ENCODE measurements around the gene ANKRD53. TPM values are rescaled to one million over a fixed set of nuclear protein-coding genes. Genes with fewer than 3 reads are reported as not detected.

The ANKRD53 gene
- not detected for total RNA-seq

DNA sequence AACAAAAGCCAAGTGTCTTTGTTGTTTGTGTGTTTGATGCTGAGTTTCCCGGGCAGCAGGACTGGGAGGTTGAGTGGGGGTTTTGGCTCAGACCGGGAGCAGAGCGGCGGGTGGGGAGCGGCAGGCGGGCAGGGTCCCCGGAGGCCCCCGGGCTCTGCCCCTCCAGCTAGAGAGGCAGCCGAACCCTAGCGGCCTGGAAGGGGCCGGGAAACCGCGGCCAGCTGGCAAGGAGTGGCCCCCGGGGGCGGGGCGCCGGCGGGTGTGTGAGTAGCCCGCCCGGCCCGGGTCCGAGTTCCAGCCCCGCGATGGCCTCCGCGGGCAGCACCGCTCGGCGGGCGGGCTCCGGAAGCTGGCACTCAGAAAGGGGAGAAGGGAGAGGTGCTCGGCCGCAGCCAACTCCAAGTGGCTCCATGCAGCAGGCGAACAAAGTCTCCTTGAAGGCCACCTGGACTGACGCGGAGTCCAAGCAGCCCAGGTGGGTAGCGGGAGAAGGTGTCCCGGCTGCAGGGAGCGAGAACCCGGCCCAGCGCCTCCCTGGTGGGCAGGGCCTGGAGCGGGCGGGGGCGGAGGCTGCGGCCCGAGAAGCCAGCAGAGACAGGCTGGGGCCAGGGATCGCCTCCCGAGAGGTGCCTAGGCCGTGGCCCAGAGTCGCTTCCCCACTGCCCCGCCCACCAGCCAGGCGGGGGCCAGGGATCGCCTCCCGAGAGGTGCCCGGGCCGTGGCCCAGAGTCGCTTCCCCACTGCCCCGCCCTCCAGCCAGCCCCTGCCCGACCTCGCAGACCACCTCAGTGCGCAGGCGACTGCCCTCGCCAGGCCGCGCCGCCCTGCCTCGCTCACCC, at the start of gene ANKRD53:
TSS of gene ANKRD53 (plus strand) at position 290 of the 839 bp plus-strand sequence. CDS start at position 306, 16 bp downstream.
- CTCF ChIA-PET: interaction anchor here (0.7 to 1.1 kb wide), 5 partner anchors 12 to 31 kb away, joined by 3 to 5 read pairs (median 4); no protein-coding TSS in a partner anchor
- POLR2A ChIA-PET: no interaction called here

- ChIA-PET POLR2A (no interaction called here), CTCF (interaction anchor here (1.5 kb wide), 1 partner anchor 59 kb away, joined by 4 read pairs; no protein-coding TSS in a partner anchor)
Observed at GRCh38 chr2:70930371-70931329, 47.8 kb upstream of the ANKRD53 start.

- ChIA-PET POLR2A (no interaction called here), CTCF (interaction anchor here (0.6 to 1.5 kb wide), 2 partner anchors 34 to 60 kb away, joined by 3 to 4 read pairs; no protein-coding TSS in a partner anchor)
Observed at GRCh38 chr2:70931376-70932000, 46.9 kb upstream of the ANKRD53 start.

GRCh38 chr2:70932631-70933230, 45.7 kb upstream of the ANKRD53 start:
- CTCF ChIA-PET: no interaction called here
- POLR2A ChIA-PET: no interaction called here

DNA sequence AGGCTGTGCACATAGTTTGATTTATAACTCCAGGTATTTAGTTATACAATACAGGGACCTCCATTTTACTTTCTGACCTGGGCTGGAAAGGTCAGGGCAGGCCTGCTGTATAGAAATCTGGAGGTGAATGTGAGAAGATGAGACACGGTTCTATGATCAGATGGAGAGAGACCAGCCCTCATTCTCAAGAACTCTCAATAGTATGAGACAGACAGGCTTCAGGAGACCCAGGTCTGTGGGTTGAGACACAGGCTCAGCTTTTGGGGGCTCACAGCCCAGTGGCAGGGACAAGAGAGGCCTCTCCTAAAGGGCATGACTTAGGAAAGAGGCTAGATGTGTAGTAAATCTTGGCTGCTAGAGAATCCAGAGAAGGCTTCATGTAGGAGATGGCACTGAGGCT, 43.4 kb upstream of the ANKRD53 start:
- POLR2A ChIA-PET: no interaction called here
- CTCF ChIA-PET: interaction anchor here (1.5 kb wide), 1 partner anchor 15 kb away, joined by 3 read pairs; no protein-coding TSS in a partner anchor

- POLR2A ChIA-PET: no interaction called here
Observed at GRCh38 chr2:70935468-70936164, 42.8 kb upstream of the ANKRD53 start, which contains the start of gene ATP6V1B1. Gene ATP6V1B1, plus strand, starts transcription at chr2:70935900. Its CDS starts 55 bp downstream, at chr2:70935955.

DNA sequence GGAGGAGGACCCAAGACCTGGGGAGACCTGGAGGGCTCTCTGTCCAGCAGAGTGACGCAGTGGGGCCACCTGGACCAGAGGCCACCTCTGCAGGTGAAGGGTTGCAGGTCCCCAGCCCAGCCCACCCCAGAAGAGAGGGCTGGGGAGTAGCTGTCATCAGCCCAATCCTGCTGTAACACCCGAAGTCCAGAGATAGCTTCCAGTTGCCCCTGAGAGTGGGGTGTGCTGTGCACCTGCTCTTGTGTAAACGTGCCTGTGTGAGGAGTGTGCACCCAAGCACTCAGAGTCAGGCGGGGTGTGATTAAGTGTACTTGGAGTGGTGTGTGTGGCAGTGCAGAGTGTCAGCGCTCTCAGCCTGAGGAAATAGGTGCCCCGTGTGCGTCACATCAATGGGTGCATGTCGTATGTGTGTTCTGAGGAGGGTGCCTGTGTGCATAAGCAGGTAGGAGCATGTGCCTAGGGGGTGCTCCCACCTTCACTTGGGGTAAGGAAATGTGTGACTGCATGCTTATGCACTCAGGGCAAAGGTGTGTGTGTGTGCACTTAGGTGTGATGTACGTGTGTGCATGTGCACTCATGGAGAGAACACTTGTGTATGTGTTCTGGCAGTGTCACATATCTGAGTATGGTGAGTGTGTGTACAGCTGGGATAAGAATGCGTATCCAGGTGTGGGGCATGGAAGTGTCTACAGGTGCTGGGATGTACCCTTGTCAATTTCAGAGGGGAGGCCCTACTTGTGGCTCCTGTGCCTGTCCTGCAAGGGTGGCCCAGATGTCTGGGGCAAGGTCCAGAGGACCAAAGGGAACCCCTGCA, 42.1 kb upstream of the ANKRD53 start:
- CTCF ChIA-PET: interaction anchor here (0.7 to 1.5 kb wide), 2 partner anchors 10 to 16 kb away, joined by 3 read pairs; no protein-coding TSS in a partner anchor
- POLR2A ChIA-PET: no interaction called here

More at GRCh38 chr2:70935468-70936164, 42.8 kb upstream of the ANKRD53 start, which contains the start of gene ATP6V1B1:
- CTCF ChIA-PET: interaction anchor here (0.7 to 1.5 kb wide), 2 partner anchors 11 to 16 kb away, joined by 3 read pairs; no protein-coding TSS in a partner anchor

DNA sequence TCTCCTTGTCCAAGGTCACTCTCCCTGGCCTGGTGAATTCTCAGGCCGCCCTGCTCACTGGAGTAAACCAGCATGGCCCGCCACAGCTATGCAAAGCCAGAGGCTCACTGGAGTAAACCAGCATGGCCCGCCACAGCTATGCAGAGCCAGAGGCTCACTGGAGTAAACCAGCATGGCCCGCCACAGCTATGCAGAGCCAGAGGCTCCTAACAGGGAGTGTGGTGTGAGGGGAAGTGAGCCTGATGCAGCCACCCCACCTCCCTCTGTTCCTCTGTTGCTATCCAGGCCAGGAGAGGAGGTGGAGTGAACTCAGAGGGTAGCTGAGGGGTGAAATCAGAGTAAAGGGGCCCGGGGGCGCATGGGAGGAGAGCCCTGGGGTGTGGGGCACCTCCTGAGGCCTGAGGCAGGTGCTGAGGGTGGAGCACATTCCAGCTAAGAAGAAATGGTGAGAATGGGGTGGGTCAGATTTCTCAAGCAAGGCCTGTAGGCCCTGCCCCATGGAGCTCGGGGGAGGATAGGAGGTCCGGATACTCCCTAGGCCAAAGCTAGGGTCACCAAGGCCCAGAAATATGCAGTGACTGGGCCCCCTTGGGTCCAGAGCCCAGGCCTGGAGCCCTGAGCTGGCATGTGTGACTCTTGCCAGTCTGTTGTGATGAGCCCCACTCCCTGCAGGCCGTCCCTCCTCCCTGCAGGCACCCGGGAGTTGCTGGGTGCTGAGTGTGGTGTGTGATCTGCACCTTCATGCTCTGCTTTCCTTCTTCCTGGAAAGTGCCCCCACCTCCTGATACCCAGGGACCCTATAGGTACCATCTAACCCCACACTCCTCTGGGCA, 41.2 kb upstream of the ANKRD53 start:
- ChIA-PET CTCF (interaction anchor here (0.7 kb wide), 1 partner anchor 17 kb away, joined by 4 read pairs; no protein-coding TSS in a partner anchor), POLR2A (no interaction called here)

- POLR2A ChIA-PET: no interaction called here
- CTCF ChIA-PET: interaction anchor here (0.7 to 1.5 kb wide), 3 partner anchors 10 to 80 kb away, joined by 3 to 4 read pairs (median 4); no protein-coding TSS in a partner anchor
Observed at GRCh38 chr2:70937866-70938585, 40.4 kb upstream of the ANKRD53 start.

- ChIA-PET CTCF (interaction anchor here (0.9 to 1.5 kb wide), 3 partner anchors 10 to 81 kb away, joined by 3 to 4 read pairs (median 3); no protein-coding TSS in a partner anchor), POLR2A (interaction anchor here (0.6 kb wide), 1 partner anchor 25 kb away, joined by 6 read pairs; no protein-coding TSS in a partner anchor)
Observed at GRCh38 chr2:70938586-70938950, 39.9 kb upstream of the ANKRD53 start.

DNA sequence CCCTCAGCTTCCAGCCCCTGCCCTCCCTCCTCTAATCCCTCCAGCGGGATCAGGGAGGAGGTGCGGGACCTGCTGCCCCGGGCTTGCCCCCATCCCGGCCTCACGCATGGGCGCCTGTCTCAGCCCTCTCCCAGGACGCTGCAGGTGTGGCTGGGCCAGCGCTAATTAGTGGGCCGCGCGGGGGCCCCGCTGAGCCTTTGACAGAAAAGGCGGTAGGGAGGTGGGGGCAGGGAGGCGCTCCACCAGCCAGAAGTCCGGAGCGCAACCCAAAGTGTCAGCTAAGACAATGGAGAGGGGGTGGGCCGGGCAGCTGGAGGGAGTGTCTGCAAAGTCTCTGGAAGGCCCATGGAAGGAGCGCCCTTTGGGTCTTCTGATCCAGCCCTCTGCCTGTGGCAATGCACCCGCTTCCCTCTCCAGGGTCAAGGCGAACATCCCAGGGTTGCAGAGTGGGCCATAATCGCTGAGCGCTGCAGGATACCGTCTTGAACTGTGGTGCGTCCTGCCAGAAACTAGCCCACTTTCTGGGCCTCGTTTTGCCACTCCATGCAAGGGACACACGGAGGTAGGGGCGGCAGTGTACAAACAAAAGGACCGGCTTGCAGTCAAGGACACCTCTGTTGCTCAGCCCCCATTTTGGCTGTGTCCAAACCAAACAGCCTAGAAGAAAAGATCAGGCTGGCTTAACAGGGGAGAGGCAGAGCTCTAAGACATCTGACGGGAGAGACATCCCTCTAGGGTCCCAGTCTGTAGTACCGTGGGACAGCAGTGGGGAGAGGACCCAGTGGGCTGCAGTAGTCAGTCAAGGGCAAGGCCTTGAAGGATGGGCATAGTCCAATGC, 39.2 kb upstream of the ANKRD53 start:
- ChIA-PET CTCF (interaction anchor here (0.9 to 1.5 kb wide), 3 partner anchors 9 to 81 kb away, joined by 3 to 4 read pairs (median 3); no protein-coding TSS in a partner anchor), POLR2A (interaction anchor here (0.6 kb wide), 1 partner anchor 24 kb away, joined by 6 read pairs; no protein-coding TSS in a partner anchor)

GRCh38 chr2:70939839-70940580, 38.4 kb upstream of the ANKRD53 start:
- ChIA-PET CTCF (no interaction called here), POLR2A (no interaction called here)

GRCh38 chr2:70941186-70941585, 37.2 kb upstream of the ANKRD53 start:
- CTCF ChIA-PET: interaction anchor here (2.2 kb wide), 1 partner anchor 70 kb away, joined by 10 read pairs; no protein-coding TSS in a partner anchor
- POLR2A ChIA-PET: no interaction called here

GRCh38 chr2:70941701-70942100, 36.7 kb upstream of the ANKRD53 start:
- ChIA-PET CTCF (interaction anchor here (2.2 kb wide), 1 partner anchor 71 kb away, joined by 10 read pairs; no protein-coding TSS in a partner anchor), POLR2A (no interaction called here)
